Liver (tissue), 9 donors: ENCODE data around the gene CLEC18C. TPM values are rescaled to one million over a fixed set of nuclear protein-coding genes. Genes with fewer than 3 reads are reported as not detected.
A peak's percentile ranks its signal among the peaks of the same experiment; 100 is the strongest.

Experiments
- DNase-seq: peaks from one replicate; pipeline ENCODE4 v3.0.0-alpha.2; 2017; ENCODE audit warnings: low spot score
- H3K27ac ChIP-seq, 2 donors: one replicate each; pipeline ENCODE4 v1.7.0; 2013; ENCODE audit warnings: inconsistent platforms in 2 of 2, low read length in 2 of 2, control low read depth in 1 of 2, low read depth in 1 of 2, mild to moderate bottlenecking in 1 of 2
- H3K27me3 ChIP-seq, 4 donors: one replicate each; pipeline versions ENCODE4 v1.6.1 to v1.7.0; 2013; ENCODE audit warnings: low read length in 3 of 4, inconsistent platforms in 1 of 4, mild to moderate bottlenecking in 1 of 4, moderate library complexity in 1 of 4; ENCODE audit not compliant: control insufficient read depth in 4 of 4, insufficient read depth in 4 of 4
- H3K36me3 ChIP-seq, 4 donors: one replicate each; pipeline versions ENCODE4 v1.6.1 to v1.7.0; 2013; ENCODE audit warnings: low read length in 3 of 4, mild to moderate bottlenecking in 3 of 4, low read depth in 1 of 4, moderate library complexity in 1 of 4; ENCODE audit not compliant: control insufficient read depth in 4 of 4, insufficient read depth in 3 of 4
- H3K4me1 ChIP-seq, 4 donors: one replicate each; pipeline versions ENCODE4 v1.6.1 to v1.7.0; 2013; ENCODE audit warnings: low read length in 3 of 4, mild to moderate bottlenecking in 3 of 4, moderate library complexity in 1 of 4; ENCODE audit not compliant: control insufficient read depth in 4 of 4, insufficient read depth in 4 of 4
- H3K4me3 ChIP-seq, 3 donors: one replicate each; pipeline versions ENCODE4 v1.6.1 to v1.7.0; 2013; ENCODE audit warnings: low read length in 3 of 3, control low read depth in 1 of 3, low read depth in 1 of 3, mild to moderate bottlenecking in 1 of 3
- H3K9ac ChIP-seq, 2 donors: one replicate each; pipeline ENCODE4 v1.7.0; 2013; ENCODE audit warnings: low read length in 2 of 2, mild to moderate bottlenecking in 2 of 2, moderate library complexity in 2 of 2, control low read depth in 1 of 2, low read depth in 1 of 2
- H3K9me3 ChIP-seq, 4 donors: one replicate each; pipeline versions ENCODE4 v1.6.1 to v1.7.0; 2013; ENCODE audit warnings: low read length in 3 of 4; ENCODE audit not compliant: control insufficient read depth in 4 of 4
- ATF3 ChIP-seq: IDR thresholded peaks from 2 replicates; pipeline ENCODE4 v1.6.1; 2016; ENCODE audit warnings: antibody characterized with exemption
- CTCF ChIP-seq: fragments of 150-350 bp; IDR thresholded peaks from 2 replicates; pipeline ENCODE4 v1.5.1; 2017; ENCODE audit warnings: improper control_type of control experiment, low read depth, low read length; ENCODE audit not compliant: missing input control
- EGR1 ChIP-seq, 2 donors: IDR thresholded peaks; 2 replicates each; pipeline ENCODE4 v1.6.1; 2016 to 2018; ENCODE audit warnings: antibody characterized with exemption in 2 of 2, low read depth in 2 of 2
- FOXA1 ChIP-seq: IDR thresholded peaks from 2 replicates; pipeline ENCODE4 v1.6.1; 2016; ENCODE audit warnings: antibody characterized with exemption
- FOXA2 ChIP-seq: IDR thresholded peaks from 2 replicates; pipeline ENCODE4 v1.6.1; 2016; ENCODE audit warnings: antibody characterized with exemption
- HNF4A ChIP-seq, 2 donors: conservative IDR thresholded peaks; 2 replicates each; pipeline ENCODE4 v1.6.1; 2016; ENCODE audit warnings: antibody characterized with exemption in 2 of 2, mild to moderate bottlenecking in 2 of 2
- HNF4G ChIP-seq: IDR thresholded peaks from 2 replicates; pipeline ENCODE4 v1.6.1; 2016; ENCODE audit warnings: antibody characterized with exemption
- JUND ChIP-seq, 2 donors: IDR thresholded peaks; 2 replicates each; pipeline ENCODE4 v1.6.1; 2016; ENCODE audit warnings: antibody characterized with exemption in 2 of 2
- MAX ChIP-seq: IDR thresholded peaks from 2 replicates; pipeline ENCODE4 v1.6.1; 2016; ENCODE audit warnings: antibody characterized with exemption
- NR2F2 ChIP-seq: IDR thresholded peaks from 2 replicates; pipeline ENCODE4 v1.6.1; 2016; ENCODE audit warnings: antibody characterized with exemption
- RAD21 ChIP-seq, 2 donors: IDR thresholded peaks; 2 replicates each; pipeline ENCODE4 v1.6.1; 2016; ENCODE audit warnings: antibody characterized with exemption in 2 of 2, mild to moderate bottlenecking in 2 of 2
- REST ChIP-seq: IDR thresholded peaks from 2 replicates; pipeline ENCODE4 v1.6.1; 2016; ENCODE audit warnings: antibody characterized with exemption, mild to moderate bottlenecking
- RXRA ChIP-seq, 2 donors: IDR thresholded peaks; 2 replicates each; pipeline ENCODE4 v1.6.1; 2017 to 2018; ENCODE audit warnings: antibody characterized with exemption in 2 of 2, mild to moderate bottlenecking in 1 of 2
- SP1 ChIP-seq: IDR thresholded peaks from 2 replicates; pipeline ENCODE4 v1.6.1; 2018; ENCODE audit warnings: antibody characterized with exemption, mild to moderate bottlenecking
- TAF1 ChIP-seq: conservative IDR thresholded peaks from 2 replicates; pipeline ENCODE4 v1.6.1; 2016; ENCODE audit warnings: antibody characterized with exemption, mild to moderate bottlenecking
- ZBTB33 ChIP-seq: IDR thresholded peaks from 2 replicates; pipeline ENCODE4 v1.6.1; 2016; ENCODE audit warnings: antibody characterized with exemption
- WGBS: extraction: QIAGEN DNeasy Blood & Tissue Kit; methylation state at CpG from one replicate; pipeline ENCODE4 v1.1.7; 2013; 5-methylcytosine and 5-hydroxymethylcytosine counted together
- polyA plus RNA-seq, 2 donors: library from polyadenylated mRNA; stranded (reverse) in 1 of 2; unstranded in 1 of 2; fragments of 200-250 nt in 1 of 2; fragments of >200 nt in 1 of 2; fragmentation: Nextera tagmentation in 1 of 2; extraction: Ambion mirVana in 1 of 2; gene quantifications; one replicate each; pipeline versions ENCODE4 v1.2.1 to v1.2.3, GENCODE V29; 2013 to 2015
- total RNA-seq, 2 donors: library from RNA; depleted of rRNA; stranded (reverse); fragments of >200 nt; gene quantifications; one replicate each; pipeline ENCODE4 v1.2.3, GENCODE V29; 2014
- donor health status: healthy.
- donor health status: healthy.
- donor health status: healthy.
- donor health status: healthy.
- donor health status: healthy.

CLEC18C gene
- total and polyA plus RNA-seq, 4 donors: 0.03 to 0.25 (median 0.05) TPM; not detected in 1

- no peak for TF ChIP-seq HNF4A (conservative IDR thresholded peaks at IDR 0.05)
- no peak overlapping the region for H3K27ac ChIP-seq
- no peak for DNase-seq
Observed at GRCh38 chr16:70157105-70157476, 16.5 kb upstream of the CLEC18C start.

GRCh38 chr16:70157477-70158260, 15.9 kb upstream of the CLEC18C start:
- H3K4me3 ChIP-seq: no peak overlapping the region
- no peaks in the 10 kb centered on the region for H3K27me3 ChIP-seq
- 62% methylated on average over 8 of the region's 8 CpGs for WGBS
- H3K9ac ChIP-seq: no peak overlapping the region
- peaks cover 0 to 16% (median 13%) of the 10 kb centered on the region in 4 donors for H3K4me1 ChIP-seq
- no peak for TF ChIP-seq FOXA2
- TF ChIP-seq HNF4G: peak; percentile 33
- TF ChIP-seq EGR1 (IDR thresholded peaks at IDR 0.05; ENCODE audit: low read depth in 2 of 2): no peak
- peak; percentile 40 for TF ChIP-seq SP1
- TF ChIP-seq HNF4A (conservative IDR thresholded peaks at IDR 0.05): peak; percentile 10 to 74
- no peak for TF ChIP-seq RAD21 (IDR thresholded peaks at IDR 0.05)
- no peak for TF ChIP-seq JUND (IDR thresholded peaks at IDR 0.05)
- H3K27ac ChIP-seq: no peak overlapping the region
- H3K9me3 ChIP-seq: no peaks in the 10 kb centered on the region
- no peak for DNase-seq
- H3K36me3 ChIP-seq: peaks cover 10 to 96% (median 57%) of the 10 kb centered on the region in 4 donors

More at GRCh38 chr16:70157105-70157476, 16.5 kb upstream of the CLEC18C start:
- Histone ChIP-seq H3K36me3 (peaks cover 10 to 91% (median 55%) of the 10 kb centered on the region in 4 donors), H3K4me3 (no peak overlapping the region), H3K9ac (no peak overlapping the region), H3K4me1 (peaks cover 0 to 21% (median 18%) of the 10 kb centered on the region in 4 donors), H3K27me3 (no peaks in the 10 kb centered on the region), H3K9me3 (no peaks in the 10 kb centered on the region)
- WGBS: 87% methylated on average over 11 of the region's 11 CpGs

GRCh38 chr16:70158261-70158939, 15.2 kb upstream of the CLEC18C start:
- no peak overlapping the region for H3K27ac ChIP-seq
- 92% methylated on average over 7 of the region's 7 CpGs for WGBS
- no peak for DNase-seq
- no peak overlapping the region for H3K9ac ChIP-seq
- no peak overlapping the region for H3K4me3 ChIP-seq
- peaks cover 0 to 10% (median 6%) of the 10 kb centered on the region in 4 donors for H3K4me1 ChIP-seq
- no peak for TF ChIP-seq JUND (IDR thresholded peaks at IDR 0.05)
- no peak for TF ChIP-seq HNF4A (conservative IDR thresholded peaks at IDR 0.05)
- TF ChIP-seq HNF4G: no peak
- no peak for TF ChIP-seq CTCF
- TF ChIP-seq RXRA (IDR thresholded peaks at IDR 0.05): no peak
- no peak for TF ChIP-seq REST
- TF ChIP-seq MAX: no peak
- TF ChIP-seq FOXA1: no peak
- TF ChIP-seq TAF1: no peak
- no peak for TF ChIP-seq NR2F2
- no peak for TF ChIP-seq EGR1 (IDR thresholded peaks at IDR 0.05; ENCODE audit: low read depth in 2 of 2)
- no peak for TF ChIP-seq ZBTB33
- TF ChIP-seq ATF3: no peak
- H3K36me3 ChIP-seq: peaks cover 10 to 91% (median 53%) of the 10 kb centered on the region in 4 donors
- H3K9me3 ChIP-seq: no peaks in the 10 kb centered on the region
- no peaks in the 10 kb centered on the region for H3K27me3 ChIP-seq
